PC-3 (cell line): Measurements from ENCODE around the gene RPS6KB1. TPM values are rescaled to one million over a fixed set of nuclear protein-coding genes. Genes with fewer than 3 reads are reported as not detected.
"Not testable (repeated sequence)": the region's sequence is repeated elsewhere in the genome, so short reads cannot be mapped to it uniquely, and the experiment has no call there.

Experiments used
- ATAC-seq: fragments of 200-7000 bp; cut with Tn5 transposase; 2 replicates; pipeline ENCODE4 v1.9.1; 2020; ENCODE audit warnings: mild to moderate bottlenecking, moderate library complexity
- BruUV-seq: library from RNA; stranded (reverse); fragments of 400-500 nt; replicated peaks from 2 replicates; lab custom pipeline; 2021; lab: Mats Ljungman, UMichigan
- CTCF ChIA-PET: fragments of 300-600 bp; sonication (Branson Sonifier 250); formaldehyde crosslinking; loops from one replicate; lab custom pipeline; 2022; ENCODE audit warnings: antibody characterized with exemption; lab: Charles Lee
- POLR2A ChIA-PET: fragments of 300-600 bp; sonication (Branson Sonifier 250); formaldehyde crosslinking; loops from one replicate; lab custom pipeline; 2022; ENCODE audit warnings: antibody characterized with exemption; ENCODE audit not compliant: unreplicated experiment; lab: Charles Lee
- DNase-seq: peaks from one replicate; pipeline ENCODE4 v3.0.0-alpha.2; 2015
- H2AFZ ChIP-seq: fragments of 300-600 bp; sonication (generic); 2 replicates; pipeline ENCODE4 v1.6.0; 2016; ENCODE audit warnings: antibody characterized with exemption, low read length
- H3F3A ChIP-seq: fragments of 300-600 bp; sonication (generic); one replicate; pipeline ENCODE4 v1.6.0; 2017; ENCODE audit warnings: antibody characterized with exemption, low read length, control low read depth, mild to moderate bottlenecking; ENCODE audit not compliant: unreplicated experiment
- H3K27ac ChIP-seq: fragments of 300-600 bp; sonication (generic); 2 replicates; pipeline ENCODE4 v1.5.1; 2016; ENCODE audit warnings: mild to moderate bottlenecking, low read length
- H3K27me3 ChIP-seq: fragments of 300-600 bp; sonication (generic); 2 replicates; pipeline ENCODE4 v1.6.1; 2016; ENCODE audit warnings: low read length, mixed read lengths
- H3K36me3 ChIP-seq: fragments of 300-600 bp; sonication (generic); 2 replicates; pipeline ENCODE4 v1.6.1; 2016; ENCODE audit warnings: low read depth, mixed run types, low read length, mixed read lengths
- H3K4me1 ChIP-seq: fragments of 300-600 bp; sonication (generic); 2 replicates; pipeline ENCODE4 v1.5.1; 2016; ENCODE audit warnings: low read length; ENCODE audit not compliant: insufficient read depth
- H3K4me2 ChIP-seq: fragments of 300-600 bp; sonication (generic); 2 replicates; pipeline ENCODE4 v1.6.0; 2016; ENCODE audit warnings: low read length
- H3K4me3 ChIP-seq: fragments of 300-600 bp; sonication (generic); 2 replicates; pipeline ENCODE4 v1.5.1; 2016; ENCODE audit warnings: mild to moderate bottlenecking, low read length, mixed read lengths
- H3K79me2 ChIP-seq: fragments of 300-600 bp; sonication (generic); 2 replicates; pipeline ENCODE4 v1.6.1; 2017; ENCODE audit warnings: low read length, mixed read lengths
- H3K9ac ChIP-seq: fragments of 300-600 bp; sonication (generic); 2 replicates; pipeline ENCODE4 v1.6.0; 2016; ENCODE audit warnings: mild to moderate bottlenecking, low read length
- H3K9me2 ChIP-seq: fragments of 300-600 bp; sonication (generic); replicated peaks from 2 replicates; pipeline ENCODE4 v1.6.1; 2016; ENCODE audit warnings: mixed run types, low read length, mixed read lengths
- H3K9me3 ChIP-seq: fragments of 300-600 bp; sonication (generic); 2 replicates; pipeline ENCODE4 v1.6.1; 2016; ENCODE audit warnings: low read length, mixed read lengths
- H4K20me1 ChIP-seq: fragments of 300-600 bp; sonication (generic); 2 replicates; pipeline ENCODE4 v1.6.1; 2016; ENCODE audit warnings: low read length, mixed read lengths
- EZH2 ChIP-seq: fragments of 300-600 bp; sonication (generic); IDR thresholded peaks from one replicate; pipeline ENCODE4 v1.6.1; 2017; ENCODE audit warnings: antibody characterized with exemption, mild to moderate bottlenecking, low read length; ENCODE audit not compliant: unreplicated experiment
- EZH2phosphoT487 ChIP-seq: fragments of 300-600 bp; sonication (generic); IDR thresholded peaks from 2 replicates; pipeline ENCODE4 v1.6.1; 2018; ENCODE audit warnings: mild to moderate bottlenecking, antibody characterized with exemption, low read length, borderline replicate concordance
- intact Hi-C: fragments of 100-400 bp; cut with micrococcal nuclease; formaldehyde crosslinking; loops from 2 replicates; pipeline ENCODE4 v1.9.0; 2023
- total RNA-seq: library from RNA; depleted of rRNA; stranded (reverse); fragments of >200 nt; gene quantifications from 2 replicates; pipeline ENCODE4 v1.2.3, GENCODE V29; 2014
- TF ChIP-seq, protein P1 (sequence below): fragments of 300-600 bp; sonication (generic); conservative IDR thresholded peaks from 2 replicates; pipeline ENCODE4 v1.5.1; 2017; ENCODE audit warnings: antibody characterized with exemption, low read depth, mild to moderate bottlenecking, low read length

Gene RPS6KB1
- total RNA-seq, 1 experiment from 2014 or later, result 51.5 TPM

DNA sequence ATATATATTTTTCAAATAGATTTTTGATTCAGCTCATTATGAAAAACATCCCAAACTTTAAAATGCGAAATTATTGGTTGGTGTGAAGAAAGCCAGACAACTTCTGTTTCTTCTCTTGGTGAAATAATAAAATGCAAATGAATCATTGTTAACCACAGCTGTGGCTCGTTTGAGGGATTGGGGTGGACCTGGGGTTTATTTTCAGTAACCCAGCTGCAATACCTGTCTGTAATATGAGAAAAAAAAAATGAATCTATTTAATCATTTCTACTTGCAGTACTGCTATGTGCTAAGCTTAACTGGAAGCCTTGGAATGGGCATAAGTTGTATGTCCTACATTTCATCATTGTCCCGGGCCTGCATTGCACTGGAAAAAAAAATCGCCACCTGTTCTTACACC, 54.4 kb downstream of the RPS6KB1 start:
- POLR2A ChIA-PET, result interaction anchor here (0.7 kb wide), 1 partner anchor 515 kb away, joined by 3 read pairs; no protein-coding TSS in a partner anchor
- H3K4me2 ChIP-seq, H3K9me3 ChIP-seq, DNase-seq, H3K79me2 ChIP-seq, H3K27me3 ChIP-seq, H3K27ac ChIP-seq, H4K20me1 ChIP-seq, H3K9ac ChIP-seq, H2AFZ ChIP-seq, H3K9me2 ChIP-seq, intact Hi-C loops, BruUV-seq, H3F3A ChIP-seq, CTCF ChIA-PET, H3K4me3 ChIP-seq, ATAC-seq, H3K4me1 ChIP-seq: not testable (repeated sequence)
- peaks cover 33% of the 10 kb centered on the region for H3K36me3 ChIP-seq

DNA sequence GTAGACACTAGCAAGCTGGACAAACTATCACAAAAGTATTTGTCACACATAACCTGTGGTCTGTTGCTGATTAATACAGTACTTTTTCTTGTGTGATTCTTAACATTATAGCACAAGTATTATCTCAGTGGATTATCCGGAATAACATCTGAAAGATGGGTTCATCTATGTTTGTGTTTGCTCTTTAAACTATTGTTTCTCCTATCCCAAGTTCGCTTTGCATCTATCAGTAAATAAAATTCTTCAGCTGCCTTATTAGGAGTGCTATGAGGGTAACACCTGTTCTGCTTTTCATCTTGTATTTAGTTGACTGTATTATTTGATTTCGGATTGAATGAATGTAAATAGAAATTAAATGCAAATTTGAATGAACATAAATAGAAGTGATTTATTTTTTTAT, 57.1 kb downstream of the RPS6KB1 start:
- H3K9me2 ChIP-seq, result no peaks in the 10 kb centered on the region
- H4K20me1 ChIP-seq, result no peaks in the 10 kb centered on the region
- H3K27ac ChIP-seq, result no peak overlapping the region
- no peaks in the 10 kb centered on the region for H3K4me1 ChIP-seq
- no peaks in the 10 kb centered on the region for H3K9me3 ChIP-seq
- H3K27me3 ChIP-seq, result no peaks in the 10 kb centered on the region
- no peaks in the 10 kb centered on the region for H3K79me2 ChIP-seq
- ChIA-PET POLR2A (no interaction called here), CTCF (no interaction called here)
- no peak for ATAC-seq
- intact Hi-C loops, result no loop called here
- no peak overlapping the region for H3K4me3 ChIP-seq
- H3K4me2 ChIP-seq, result no peak overlapping the region
- no TSS peak for BruUV-seq
- TF ChIP-seq EZH2phosphoT487 (no peak), EZH2 (no peak)
- TF ChIP-seq, protein P1, sequence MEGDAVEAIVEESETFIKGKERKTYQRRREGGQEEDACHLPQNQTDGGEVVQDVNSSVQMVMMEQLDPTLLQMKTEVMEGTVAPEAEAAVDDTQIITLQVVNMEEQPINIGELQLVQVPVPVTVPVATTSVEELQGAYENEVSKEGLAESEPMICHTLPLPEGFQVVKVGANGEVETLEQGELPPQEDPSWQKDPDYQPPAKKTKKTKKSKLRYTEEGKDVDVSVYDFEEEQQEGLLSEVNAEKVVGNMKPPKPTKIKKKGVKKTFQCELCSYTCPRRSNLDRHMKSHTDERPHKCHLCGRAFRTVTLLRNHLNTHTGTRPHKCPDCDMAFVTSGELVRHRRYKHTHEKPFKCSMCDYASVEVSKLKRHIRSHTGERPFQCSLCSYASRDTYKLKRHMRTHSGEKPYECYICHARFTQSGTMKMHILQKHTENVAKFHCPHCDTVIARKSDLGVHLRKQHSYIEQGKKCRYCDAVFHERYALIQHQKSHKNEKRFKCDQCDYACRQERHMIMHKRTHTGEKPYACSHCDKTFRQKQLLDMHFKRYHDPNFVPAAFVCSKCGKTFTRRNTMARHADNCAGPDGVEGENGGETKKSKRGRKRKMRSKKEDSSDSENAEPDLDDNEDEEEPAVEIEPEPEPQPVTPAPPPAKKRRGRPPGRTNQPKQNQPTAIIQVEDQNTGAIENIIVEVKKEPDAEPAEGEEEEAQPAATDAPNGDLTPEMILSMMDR, result no peak
- peaks cover 21% of the 10 kb centered on the region for H3K36me3 ChIP-seq
- H2AFZ ChIP-seq, result no peak overlapping the region
- no peak for DNase-seq
- no peaks in the 10 kb centered on the region for H3F3A ChIP-seq
- H3K9ac ChIP-seq, result no peak overlapping the region

DNA sequence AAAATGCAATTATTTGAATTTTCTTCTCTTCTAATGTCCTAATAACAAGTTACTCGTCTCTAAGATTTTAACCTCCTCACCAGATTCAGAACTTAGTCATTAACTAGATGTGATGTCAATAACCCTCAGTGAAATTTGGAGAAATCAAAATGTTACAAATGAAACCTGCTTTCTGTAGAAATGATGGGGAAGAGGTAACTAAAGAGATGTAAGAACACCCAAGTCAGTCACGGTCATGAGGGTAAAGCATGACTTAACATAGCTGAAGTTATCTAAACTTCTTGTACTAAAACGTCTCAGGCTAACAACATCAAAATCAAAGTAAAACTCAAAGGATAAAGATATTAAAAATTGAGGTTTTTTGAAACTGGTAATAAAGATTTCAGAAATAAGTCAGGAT, 61.9 kb downstream of the RPS6KB1 start:
- CTCF ChIA-PET, result no interaction called here

DNA sequence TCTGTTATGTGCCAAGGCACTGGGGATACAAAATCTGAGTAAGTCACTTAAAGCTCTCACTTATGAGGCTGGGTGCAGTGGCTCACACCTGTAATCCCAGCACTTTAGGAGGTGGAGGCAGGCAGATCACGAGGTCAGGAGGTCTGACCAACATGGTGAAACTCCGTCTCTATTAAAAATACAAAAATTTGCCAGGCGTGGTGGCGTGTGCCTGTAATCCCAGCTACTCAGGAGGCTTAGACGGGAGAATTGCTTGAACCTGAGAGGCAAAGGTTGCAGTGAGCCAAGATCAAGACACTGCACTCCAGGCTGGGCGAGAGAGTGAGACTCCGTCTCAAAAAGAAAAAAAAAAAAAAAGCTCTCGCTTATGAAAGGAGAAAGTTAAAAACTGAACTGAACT, 66.7 kb downstream of the RPS6KB1 start:
- H3K4me1 ChIP-seq, result peaks cover 11% of the 10 kb centered on the region; the same call in 1 of the 2 replicates
- BruUV-seq, H4K20me1 ChIP-seq, DNase-seq, H3K9ac ChIP-seq, POLR2A ChIA-PET, intact Hi-C loops, H3K4me2 ChIP-seq, H2AFZ ChIP-seq, H3K36me3 ChIP-seq, H3K4me3 ChIP-seq, H3K9me3 ChIP-seq, H3K27ac ChIP-seq, ATAC-seq, H3K27me3 ChIP-seq, H3K9me2 ChIP-seq, H3F3A ChIP-seq, H3K79me2 ChIP-seq, CTCF ChIA-PET: not testable (repeated sequence)

More for the DNA sequence above, 61.9 kb downstream of the RPS6KB1 start:
- DNase-seq, result no peak
- POLR2A ChIA-PET, result no interaction called here
- Histone ChIP-seq H3K4me1 (no peaks in the 10 kb centered on the region), H3F3A (no peaks in the 10 kb centered on the region), H3K79me2 (no peaks in the 10 kb centered on the region), H3K9me3 (no peaks in the 10 kb centered on the region), H2AFZ (no peak overlapping the region), H3K36me3 (peaks cover 4% of the 10 kb centered on the region), H3K27me3 (no peaks in the 10 kb centered on the region), H3K4me3 (no peak overlapping the region), H3K9ac (no peak overlapping the region), H4K20me1 (no peaks in the 10 kb centered on the region), H3K9me2 (no peaks in the 10 kb centered on the region), H3K4me2 (no peak overlapping the region), H3K27ac (no peak overlapping the region)
- ATAC-seq, result no peak
- intact Hi-C loops, result no loop called here
- TF ChIP-seq, protein P1, result no peak
- TF ChIP-seq EZH2phosphoT487 (no peak), EZH2 (no peak)
- no TSS peak for BruUV-seq
